ENCODE data around the gene MUC5AC. TPM values are rescaled to one million over a fixed set of nuclear protein-coding genes. Genes with fewer than 3 reads are reported as not detected.

MUC5AC gene
- polyA plus RNA-seq, 3 donors: 0.03 to 24.5 (median 0.56) TPM

DNA sequence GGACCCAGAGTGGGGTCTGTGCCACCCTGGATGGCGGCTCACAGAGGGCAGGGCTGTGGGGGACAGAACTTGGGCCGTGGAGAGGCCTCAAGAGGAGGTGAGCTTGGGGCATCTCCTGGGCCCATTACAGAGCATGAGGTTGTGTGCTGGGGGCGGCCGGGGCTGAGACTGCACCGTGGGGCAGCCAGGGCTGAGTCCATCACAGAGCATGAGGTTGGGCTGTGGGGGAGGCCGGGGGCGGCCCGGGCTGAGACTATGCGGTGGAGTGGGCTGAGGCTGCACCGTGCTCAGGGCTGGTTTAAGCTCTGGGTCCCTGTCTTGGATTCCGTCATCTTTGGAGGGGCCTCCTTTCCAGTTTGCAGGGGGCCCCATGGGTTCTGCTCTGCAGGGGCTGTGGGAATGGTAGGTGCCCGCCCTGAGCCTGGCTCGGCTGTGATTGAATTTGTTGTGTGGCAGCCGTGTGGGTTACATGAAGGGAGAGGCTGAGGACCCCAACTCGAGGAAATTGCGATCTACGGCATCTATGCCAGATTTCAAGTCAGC is 38.1 kb upstream of the MUC5AC start:
- no peak overlapping the region for H3K27ac ChIP-seq (ENCODE audit: low read depth, low read length)
- WGBS, 3 donors: 72 to 81% (median 79%) methylated on average over 16 to 17 of the region's 17 CpGs

DNA sequence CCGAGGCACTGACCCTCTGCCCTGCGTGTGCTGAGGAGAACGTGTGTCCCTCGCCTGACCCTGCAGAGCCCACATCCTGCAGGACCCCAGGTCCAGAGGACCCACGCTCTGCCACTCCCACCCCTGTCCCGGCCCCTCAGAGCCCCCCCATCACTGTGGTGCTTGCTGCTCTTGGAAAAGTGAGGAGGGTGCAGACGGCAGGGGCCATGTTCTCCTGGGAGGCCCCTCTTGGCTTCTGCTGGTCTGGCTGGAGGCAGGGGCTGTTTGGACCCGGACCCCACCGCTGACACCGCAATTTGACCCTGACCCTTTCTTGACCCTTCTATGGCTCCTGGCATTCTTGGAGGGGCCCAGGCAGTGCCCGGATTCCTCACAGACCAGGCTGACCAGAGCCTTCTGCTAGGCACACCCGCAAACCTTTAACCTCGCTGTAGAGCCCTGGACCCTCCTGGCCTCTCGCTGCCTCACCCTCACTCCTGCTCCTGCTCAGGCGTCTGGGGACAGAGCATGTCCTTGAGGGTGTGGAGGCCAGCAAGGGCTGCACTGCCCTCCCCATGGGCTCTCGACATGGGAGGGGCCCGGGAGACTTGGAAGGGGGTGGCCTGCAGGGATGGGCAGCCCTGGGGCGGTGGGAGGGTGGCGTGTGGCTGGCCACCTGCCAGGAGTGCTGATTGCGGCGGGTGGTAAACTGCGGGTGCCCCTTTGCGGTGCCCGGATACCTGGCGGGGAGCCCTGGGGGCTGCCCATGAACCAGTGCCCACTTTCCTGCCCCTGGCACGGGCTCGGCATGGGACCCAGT is 37.0 kb upstream of the MUC5AC start:
- H3K27ac ChIP-seq (ENCODE audit: low read depth, low read length): no peak overlapping the region
- 65 to 79% (median 67%) methylated on average over 25 to 27 of the region's 27 CpGs for WGBS, 3 donors

DNA sequence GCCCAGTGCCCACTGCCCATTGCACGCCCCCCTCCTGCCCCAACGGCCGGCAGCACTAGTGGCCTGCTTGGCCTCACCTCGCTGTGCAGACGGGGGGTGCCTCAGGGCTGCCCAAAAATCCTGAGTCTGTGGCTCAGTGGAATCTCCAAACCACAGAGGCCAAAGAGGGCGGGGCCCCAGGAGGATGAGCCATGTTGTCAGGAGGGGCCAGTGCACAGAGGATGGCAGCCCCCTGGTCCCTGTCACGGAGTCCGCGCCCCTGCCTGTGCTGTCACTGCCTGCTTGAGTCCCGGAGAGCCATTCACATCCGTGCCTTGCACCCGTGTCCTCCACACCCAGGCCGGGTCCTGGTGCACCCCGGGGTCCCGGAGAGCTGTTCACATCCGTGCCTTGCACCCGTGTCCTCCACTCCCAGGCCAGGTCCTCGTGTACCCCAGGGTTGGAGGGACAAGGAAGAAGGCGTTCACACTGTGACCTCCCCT is 36.4 kb upstream of the MUC5AC start:
- WGBS, 3 donors: 88 to 89% (median 88%) methylated on average over 18 to 19 of the region's 19 CpGs
- no peak overlapping the region for H3K27ac ChIP-seq (ENCODE audit: low read depth, low read length)

DNA sequence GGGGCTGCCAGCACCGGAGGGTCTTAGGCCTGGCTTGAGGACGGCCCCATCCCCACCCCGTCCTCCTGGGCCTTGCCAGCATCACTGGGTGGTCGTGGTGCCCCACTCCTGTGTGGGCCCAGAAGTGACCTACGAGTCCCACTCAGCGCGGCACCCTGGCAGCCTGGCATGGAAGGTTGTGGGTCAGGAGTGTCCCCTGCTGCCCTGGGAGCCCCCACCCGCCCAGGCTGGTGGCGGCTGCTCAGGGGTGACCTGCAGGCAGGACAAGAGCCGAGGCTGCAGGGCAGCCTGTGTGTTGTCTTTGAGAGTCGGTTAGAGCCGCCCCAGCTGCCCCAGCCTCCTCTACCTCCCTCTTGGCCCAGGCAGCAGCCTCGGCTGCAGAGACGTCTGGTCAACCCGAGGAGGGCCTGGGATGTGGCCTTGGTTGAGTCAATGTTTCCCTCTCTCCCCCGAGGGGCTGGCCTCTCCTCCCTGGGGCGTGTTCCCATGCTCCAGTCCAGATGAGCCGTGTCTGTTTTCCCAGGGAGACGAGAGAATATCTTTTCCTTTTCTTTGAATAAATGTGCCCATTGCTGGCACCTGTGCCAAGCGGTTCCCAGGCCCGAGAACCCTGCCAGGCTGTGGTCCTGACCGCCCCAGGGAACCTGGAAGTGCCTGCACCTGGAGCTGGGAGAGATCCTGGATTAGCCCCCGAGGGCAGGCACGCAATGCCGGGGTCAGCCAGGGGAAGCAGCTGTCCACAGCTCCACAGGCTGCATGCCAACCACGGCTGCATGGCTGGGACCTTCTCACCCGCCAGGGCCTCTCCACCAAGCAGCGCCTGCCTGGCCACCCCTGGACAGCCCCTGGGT is 35.7 kb upstream of the MUC5AC start:
- H3K27ac ChIP-seq (ENCODE audit: low read depth, low read length): no peak overlapping the region
- WGBS, 3 donors: 60 to 68% (median 62%) methylated on average over 27 to 28 of the region's 28 CpGs

DNA sequence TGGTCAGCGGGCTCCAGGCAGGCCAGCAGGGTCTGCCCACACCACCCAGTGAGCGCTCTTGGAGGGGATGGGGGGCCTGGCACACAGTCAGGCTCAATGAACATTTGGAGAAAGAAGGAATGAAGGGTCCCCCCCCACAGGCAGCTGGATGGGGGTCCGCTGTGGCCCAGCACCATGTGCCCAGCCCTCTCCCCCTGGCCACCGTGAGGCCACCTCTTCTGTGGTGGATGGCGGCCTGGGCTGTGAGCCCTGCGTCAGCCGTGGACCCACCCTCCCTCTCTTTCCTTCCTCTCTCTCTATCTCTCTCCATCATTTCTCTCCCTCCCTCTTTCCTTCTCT is 35.1 kb upstream of the MUC5AC start:
- H3K27ac ChIP-seq (ENCODE audit: low read depth, low read length): no peak overlapping the region
- WGBS, 3 donors: 69 to 75% (median 72%) methylated on average over 7 of the region's 7 CpGs

DNA sequence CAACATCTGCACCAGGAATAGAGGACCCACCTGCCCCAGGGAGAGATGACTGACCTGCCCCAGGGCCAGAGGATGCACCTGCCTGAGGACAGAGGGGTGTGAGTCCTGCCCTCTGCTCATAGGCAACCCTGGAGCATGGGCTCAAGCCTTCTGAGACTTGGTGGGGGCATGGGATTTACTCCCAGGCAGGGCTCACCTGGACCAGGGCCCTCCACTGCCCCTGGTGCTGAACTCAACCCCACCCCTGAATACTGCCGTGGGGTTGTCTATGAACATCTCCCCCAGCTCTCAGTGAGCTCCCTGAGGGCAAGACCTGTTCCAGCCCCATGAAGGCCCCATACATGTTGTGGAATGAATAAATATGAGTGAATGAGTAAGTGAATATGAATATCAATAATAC is 33.8 kb upstream of the MUC5AC start:
- 79 to 100% (median 80%) methylated on average over 1 of the region's 1 CpG for WGBS, 3 donors
- no peak overlapping the region for H3K27ac ChIP-seq (ENCODE audit: low read depth, low read length)

DNA sequence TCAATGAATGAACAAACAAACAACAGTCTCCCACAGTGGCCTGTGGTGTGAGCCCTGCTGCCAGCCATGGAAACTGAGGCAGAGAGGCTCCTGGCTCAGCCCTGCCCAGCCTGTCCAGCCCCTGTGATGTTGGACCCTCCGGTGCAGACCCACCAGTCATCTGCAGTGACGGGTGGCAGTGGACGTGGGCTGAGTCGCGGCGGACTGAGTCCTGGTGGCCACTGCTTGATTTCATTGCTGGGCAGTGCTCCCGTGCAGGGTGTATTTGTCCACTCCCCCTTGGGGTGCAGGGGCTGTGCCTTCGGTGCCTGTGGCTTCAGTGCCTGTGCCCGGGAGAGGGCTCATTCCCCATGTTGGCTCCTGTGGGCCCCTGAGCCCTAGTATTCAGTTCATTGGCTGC is 31.9 kb upstream of the MUC5AC start:
- 89 to 95% (median 92%) methylated on average over 9 of the region's 9 CpGs for WGBS, 3 donors
- no peak overlapping the region for H3K27ac ChIP-seq (ENCODE audit: low read depth, low read length)

DNA sequence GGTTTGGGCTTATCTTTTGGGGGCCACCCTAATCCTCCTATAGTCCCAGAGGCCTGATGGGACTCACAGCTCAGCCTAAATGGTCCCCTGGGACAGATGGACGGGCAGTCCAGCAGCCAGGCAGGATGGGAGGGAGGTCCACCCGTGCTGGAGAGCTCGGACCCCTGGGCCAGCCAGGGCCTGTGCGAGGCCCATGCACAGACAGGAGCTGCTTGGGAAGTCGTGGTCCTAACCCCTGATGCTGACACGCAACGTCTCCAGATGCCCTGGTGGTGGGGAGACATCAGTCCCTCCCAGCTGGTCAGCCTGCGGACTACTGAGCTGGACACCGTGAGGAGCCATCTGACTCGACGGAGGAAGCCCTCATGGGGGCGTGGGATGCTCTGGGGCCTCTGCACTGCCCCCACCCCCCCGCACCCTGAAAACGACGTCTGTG is 31.2 kb upstream of the MUC5AC start:
- no peak overlapping the region for H3K27ac ChIP-seq (ENCODE audit: low read depth, low read length)
- WGBS, 3 donors: 76 to 83% (median 81%) methylated on average over 15 of the region's 15 CpGs

DNA sequence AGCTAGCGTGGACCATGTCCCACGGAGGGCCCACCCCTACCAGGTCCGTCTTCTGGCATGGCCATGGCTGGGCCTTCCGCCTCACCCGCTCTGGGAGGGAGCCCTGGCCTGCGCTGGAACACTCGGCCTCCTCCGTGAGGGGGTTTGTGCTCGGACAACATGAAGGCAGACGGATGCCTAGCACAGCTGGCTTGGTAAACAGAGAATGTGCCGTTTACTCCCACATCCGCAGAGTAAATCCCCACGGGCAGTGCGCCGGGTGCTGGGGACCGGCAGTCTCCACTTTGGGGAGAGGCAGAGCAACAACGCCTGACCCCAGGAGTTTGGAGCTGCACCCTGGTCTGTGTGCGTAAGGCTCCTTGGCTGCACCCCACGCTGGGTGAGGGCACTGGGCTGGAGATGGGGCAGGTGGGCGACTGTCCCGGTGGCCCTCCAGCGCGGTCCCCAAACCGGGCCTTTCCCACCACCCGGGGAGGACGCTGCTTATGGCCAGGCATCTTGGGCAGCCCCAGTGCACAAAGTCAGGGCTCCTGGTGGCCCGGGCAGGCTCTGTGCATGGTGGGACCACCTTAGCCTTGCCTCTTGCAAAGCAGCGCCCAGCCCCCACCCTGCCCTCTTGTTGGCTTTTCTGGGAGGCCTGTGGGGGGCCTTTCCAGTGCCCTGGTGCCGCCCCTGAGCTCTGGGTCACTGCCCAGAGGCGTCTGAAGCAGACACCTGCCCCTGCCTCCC is 30.7 kb upstream of the MUC5AC start:
- H3K27ac ChIP-seq (ENCODE audit: low read depth, low read length): no peak overlapping the region
- 67 to 86% (median 84%) methylated on average over 25 to 30 of the region's 30 CpGs for WGBS, 3 donors

DNA sequence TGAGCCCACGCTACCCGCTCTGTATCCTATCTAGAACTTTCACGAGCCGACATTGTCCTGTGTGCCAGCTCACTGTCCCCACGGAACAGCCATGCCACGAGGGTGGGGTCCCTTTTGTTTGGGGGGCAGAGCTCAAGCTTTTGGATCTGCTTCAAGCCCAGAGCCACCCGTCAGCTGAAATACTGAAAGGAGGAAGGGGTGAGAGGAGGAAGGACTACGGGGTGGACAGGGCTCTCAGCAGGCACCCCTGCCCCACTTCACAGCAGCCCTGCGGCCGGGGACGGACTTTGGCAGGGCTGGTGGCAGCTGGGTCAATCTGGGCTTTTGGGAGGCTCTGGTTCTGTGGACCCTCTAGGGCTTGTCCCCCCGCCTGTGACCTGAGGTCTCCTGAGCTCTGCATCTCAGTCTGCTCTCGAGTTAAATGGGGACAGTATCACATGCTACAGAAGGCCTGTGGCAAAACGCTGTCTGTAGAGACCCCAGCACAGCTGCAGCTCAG is 30.0 kb upstream of the MUC5AC start:
- H3K27ac ChIP-seq (ENCODE audit: low read depth, low read length): no peak overlapping the region
- 55 to 70% (median 62%) methylated on average over 14 of the region's 14 CpGs for WGBS, 3 donors

DNA sequence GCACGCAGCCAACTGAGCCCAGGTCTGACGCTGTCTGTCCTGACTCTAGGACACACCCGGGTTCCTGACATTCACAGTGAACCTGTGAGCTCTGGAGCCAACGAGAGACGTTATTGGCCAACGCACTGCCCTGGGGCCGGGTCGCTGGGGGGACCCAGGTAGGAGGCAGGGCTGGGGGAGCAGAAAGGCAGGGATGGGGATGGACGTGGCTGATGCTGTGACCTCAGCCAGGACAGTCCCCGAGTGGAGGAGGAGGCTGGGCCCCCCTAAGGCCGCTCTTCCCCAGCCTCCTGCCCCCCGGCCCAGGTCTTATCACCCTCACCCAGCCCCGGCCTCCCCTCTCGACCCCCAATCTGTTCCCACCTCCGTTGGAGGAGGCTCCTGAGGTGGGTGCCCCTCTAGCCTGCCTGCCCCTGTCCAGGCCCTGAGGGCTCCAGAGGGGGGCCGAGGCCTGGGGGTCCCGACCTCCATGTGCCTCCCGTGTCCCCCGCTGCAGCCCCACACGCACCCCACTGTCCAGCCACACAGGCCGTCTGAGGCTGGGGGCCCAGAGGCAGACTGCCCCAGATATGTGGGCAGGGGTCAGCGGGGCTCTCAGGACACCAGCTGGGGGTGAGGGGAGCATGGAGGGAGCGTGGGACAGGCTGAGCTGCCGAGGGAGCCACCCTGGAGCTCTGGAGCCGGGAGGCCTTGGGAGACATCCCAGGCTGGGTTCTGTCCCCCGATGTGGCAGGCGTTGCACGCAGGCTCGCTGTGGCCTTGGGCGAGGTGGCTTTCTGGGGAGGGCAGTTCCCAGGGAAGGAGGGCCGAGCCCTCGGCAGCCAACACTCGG is 29.2 kb upstream of the MUC5AC start:
- H3K27ac ChIP-seq (ENCODE audit: low read depth, low read length): no peak overlapping the region
- 61 to 82% (median 80%) methylated on average over 31 to 33 of the region's 33 CpGs for WGBS, 3 donors

DNA sequence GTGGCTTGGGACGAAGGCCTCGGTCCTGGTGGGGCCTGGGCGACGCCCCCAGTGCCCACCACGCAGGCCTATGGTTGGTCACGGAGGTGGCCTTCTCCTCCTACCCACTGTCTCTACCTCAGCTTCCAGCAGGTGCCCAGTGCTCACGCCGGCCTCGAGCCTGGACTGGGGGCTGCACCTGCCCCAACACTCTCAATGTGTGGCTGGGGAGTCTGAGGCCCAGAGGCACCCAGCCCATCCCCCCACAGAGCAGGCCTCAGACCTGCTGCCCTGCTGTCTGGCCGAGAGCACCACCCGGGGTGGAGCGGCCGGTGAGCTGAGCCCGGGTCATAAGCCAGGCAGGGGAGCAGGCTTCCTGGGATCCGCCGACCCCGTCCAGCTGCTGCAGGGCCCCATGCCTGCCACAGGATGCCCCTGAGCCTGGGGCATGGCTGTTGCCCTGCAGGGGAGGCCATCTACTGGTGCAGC is 28.6 kb upstream of the MUC5AC start:
- 57 to 66% (median 58%) methylated on average over 17 of the region's 17 CpGs for WGBS, 3 donors
- no peak overlapping the region for H3K27ac ChIP-seq (ENCODE audit: low read depth, low read length)

DNA sequence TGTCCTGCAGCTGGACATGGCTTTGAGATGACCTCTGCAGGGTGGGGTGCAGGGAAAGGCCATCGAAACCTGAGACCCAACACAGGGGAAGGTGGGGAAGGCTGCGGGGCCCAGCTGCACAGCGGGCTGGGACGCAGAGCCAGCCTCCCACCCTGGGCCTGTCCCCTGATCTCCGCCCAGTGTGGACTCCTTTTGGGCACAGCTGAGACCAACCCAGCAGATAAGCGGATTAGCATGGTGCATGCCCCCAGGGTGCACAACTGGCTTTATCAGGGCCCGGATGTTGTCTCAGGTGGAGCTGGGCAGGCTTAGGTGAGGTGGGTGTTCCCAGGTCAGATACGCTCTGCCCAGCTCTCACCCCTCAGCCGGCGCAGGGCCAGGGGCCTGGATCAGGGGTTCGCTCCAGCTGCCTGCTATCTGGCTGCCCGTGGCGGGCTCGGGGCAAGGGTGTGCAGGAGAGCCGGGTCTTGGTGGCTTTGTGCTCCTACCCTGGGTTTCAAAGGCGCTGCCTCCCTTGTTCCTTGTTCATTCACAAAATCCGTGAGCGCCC is 28.1 kb upstream of the MUC5AC start:
- 68 to 92% (median 86%) methylated on average over 18 of the region's 18 CpGs for WGBS, 3 donors
- no peak overlapping the region for H3K27ac ChIP-seq (ENCODE audit: low read depth, low read length)

DNA sequence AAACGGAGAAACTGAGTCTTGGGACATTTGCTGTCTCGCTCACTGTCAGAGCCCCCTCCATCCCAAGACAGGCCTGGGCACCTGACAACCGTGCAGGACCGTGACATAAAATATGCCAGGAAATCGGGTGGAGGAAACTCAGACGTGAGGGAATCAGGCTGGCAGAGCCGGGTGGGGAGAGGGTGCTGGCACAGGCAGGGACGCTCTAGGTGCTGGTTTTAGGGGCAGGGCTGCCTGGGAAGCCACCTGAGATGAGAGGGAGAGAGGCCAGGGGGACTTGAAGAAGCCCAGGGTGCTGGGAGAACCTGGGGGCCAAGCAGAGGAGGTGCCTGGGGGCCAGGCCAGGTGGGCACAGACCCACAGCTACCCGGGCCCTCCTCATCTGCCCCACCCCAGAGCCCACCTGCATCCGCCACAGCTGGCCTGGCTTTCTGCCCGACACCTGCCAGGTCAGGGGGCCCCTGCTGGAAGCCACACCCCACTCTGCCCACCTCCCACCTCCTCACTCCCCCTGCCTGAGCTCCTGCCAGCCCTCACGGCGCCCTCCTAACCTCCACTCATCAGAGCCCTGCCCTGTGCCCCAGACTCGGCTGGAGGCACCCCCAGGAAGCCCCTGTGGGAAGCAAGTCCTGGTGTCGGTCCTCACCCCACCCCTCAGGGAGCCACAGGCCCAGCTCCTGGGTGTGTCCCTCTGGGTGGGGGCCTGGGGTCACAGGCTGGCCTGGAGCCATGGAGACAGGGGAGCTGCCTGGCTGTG is 27.3 kb upstream of the MUC5AC start:
- WGBS, 3 donors: 50 to 58% (median 55%) methylated on average over 12 to 15 of the region's 15 CpGs
- H3K27ac ChIP-seq (ENCODE audit: low read depth, low read length): no peak overlapping the region

DNA sequence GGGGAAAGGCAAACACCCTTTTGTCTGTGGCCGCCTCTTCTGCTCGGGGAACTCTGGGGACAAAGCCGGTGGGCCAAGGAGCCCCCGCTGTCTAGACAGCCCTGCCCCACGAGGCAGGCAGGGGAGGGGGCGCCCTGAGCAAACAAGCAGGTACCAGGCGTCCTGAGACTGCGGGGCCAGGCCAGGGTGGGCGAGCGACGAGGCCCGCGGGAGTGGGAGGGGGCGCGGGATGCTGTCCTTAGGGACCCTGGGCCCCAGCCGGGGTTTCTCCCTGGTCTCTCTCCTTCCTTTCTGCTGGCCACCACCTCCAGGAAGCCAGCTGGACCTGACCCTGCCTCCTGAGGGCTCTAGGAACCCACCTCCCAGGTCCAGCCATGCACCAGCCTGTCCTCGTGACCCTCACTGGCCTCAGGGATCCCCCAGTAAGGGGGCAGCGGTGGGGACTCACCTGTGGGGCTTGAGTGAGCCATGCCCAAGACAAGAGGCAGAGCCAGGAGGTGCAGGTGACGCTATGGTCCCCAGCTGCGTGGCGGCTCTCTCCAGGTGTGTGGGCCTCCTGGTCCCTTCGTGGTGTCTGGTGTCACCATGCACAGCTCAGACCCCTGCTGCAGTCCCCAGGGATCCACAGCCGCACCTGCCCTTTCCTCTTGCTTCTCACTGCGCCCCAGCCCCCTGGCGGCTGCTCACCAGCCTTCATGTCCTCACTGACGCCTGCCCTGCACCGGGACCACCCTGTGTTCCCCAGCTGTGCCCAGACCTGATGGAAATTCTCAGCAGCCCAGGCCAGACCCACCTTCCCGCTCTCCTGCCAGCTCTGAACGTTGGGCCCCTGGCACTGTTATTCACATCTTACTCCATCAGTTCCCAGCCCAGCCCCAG is 26.5 kb upstream of the MUC5AC start:
- WGBS, 3 donors: 64 to 78% (median 77%) methylated on average over 29 of the region's 29 CpGs
- no peak overlapping the region for H3K27ac ChIP-seq (ENCODE audit: low read depth, low read length)

All from adipose tissue (tissue), 3 donors.